DMS153 treated with DMSO at 0.1 percent for 48 hours (cell line): ENCODE measurements around the gene ARHGAP4.

Source experiments
- DNase-seq: peaks from one replicate; lab custom pipeline; 2025; ENCODE audit not compliant: unreplicated experiment; lab: John Stamatoyannopoulos, UW

The ARHGAP4 gene

GRCh38 chrX:153870288-153870690, 55.8 kb downstream of the ARHGAP4 start:
- no peak for DNase-seq

GRCh38 chrX:153869473-153870287, 56.4 kb downstream of the ARHGAP4 start:
- no peak for DNase-seq

- DNase-seq = no peak
These were observed 57.2 kb downstream of the ARHGAP4 start for GRCh38 chrX:153868576-153869472.

GRCh38 chrX:153867671-153868070, 58.4 kb downstream of the ARHGAP4 start:
- DNase-seq = no peak

GRCh38 chrX:153867139-153867538, 58.9 kb downstream of the ARHGAP4 start:
- DNase-seq = no peak

- DNase-seq = no peak
These were observed 59.6 kb downstream of the ARHGAP4 start for GRCh38 chrX:153866302-153867019.

- no peak for DNase-seq
These were observed 60.4 kb downstream of the ARHGAP4 start for GRCh38 chrX:153865685-153866084.

GRCh38 chrX:153865321-153865580, 60.8 kb downstream of the ARHGAP4 start:
- no peak for DNase-seq

GRCh38 chrX:153864561-153865320, 61.3 kb downstream of the ARHGAP4 start:
- DNase-seq = no peak

- DNase-seq = no peak
These were observed 62.0 kb downstream of the ARHGAP4 start for GRCh38 chrX:153864101-153864500.

- DNase-seq = no peak
These were observed 62.6 kb downstream of the ARHGAP4 start for GRCh38 chrX:153863251-153863991.

GRCh38 chrX:153862369-153863250, 63.5 kb downstream of the ARHGAP4 start:
- no peak for DNase-seq

- DNase-seq = no peak
These were observed 64.2 kb downstream of the ARHGAP4 start for GRCh38 chrX:153861733-153862310.

GRCh38 chrX:153861151-153861550, 64.9 kb downstream of the ARHGAP4 start:
- no peak for DNase-seq
